Measurements from ENCODE around the gene DCTN2.

- TF ChIP-seq EZH2 (IDR thresholded peaks at IDR 0.05; ENCODE audit: insufficient read depth, poor library complexity, severe bottlenecking) (no peak), EZH2phosphoT487 (IDR thresholded peaks at IDR 0.05; ENCODE audit: insufficient read depth, low read depth) (no peak)
These were observed 5.3 kb downstream of the DCTN2 start for GRCh38 chr12:57541717-57542116.
